Measurements from ENCODE around the gene TTC32. TPM values are rescaled to one million over a fixed set of nuclear protein-coding genes. Genes with fewer than 3 reads are reported as not detected.

The TTC32 gene
- total RNA-seq, 1 experiment from 2014 or later, result 12.7 TPM

- CTCF ChIA-PET, result no interaction called here
- no TSS peak for BruUV-seq (replicated peaks)
- Histone ChIP-seq H3K36me3 (ENCODE audit: control insufficient read depth, insufficient read depth, low read length) (no peaks in the 10 kb centered on the region), H3K4me3 (ENCODE audit: low read depth in 2 of 2, low read length in 2 of 2) (no peak overlapping the region), H3K4me1 (ENCODE audit: control insufficient read depth, insufficient read depth, low read length) (no peaks in the 10 kb centered on the region), H3K9me3 (ENCODE audit: control insufficient read depth, insufficient read depth, low read depth, low read length) (no peaks in the 10 kb centered on the region), H3K27ac (ENCODE audit: low read length) (no peak overlapping the region), H3K27me3 (ENCODE audit: control insufficient read depth, insufficient read depth, low read length) (no peaks in the 10 kb centered on the region)
- intact Hi-C loops (cut with micrococcal nuclease; ENCODE audit: unreplicated experiment), result no loop called here
- DNase-seq (ENCODE audit: low read depth, low spot score) (no peak), ATAC-seq (no peak)
- in situ Hi-C loops (cut with HindIII; ENCODE audit: low pct_unique_long_range_greater_than_20kb, low sequenced_read_pairs), result no loop called here
- TF ChIP-seq SIN3A (IDR thresholded peaks at IDR 0.05; ENCODE audit: borderline replicate concordance, insufficient read depth, low read depth, low read length) (no peak), TCF7L2 (IDR thresholded peaks at IDR 0.05; ENCODE audit: low read depth, low read length) (no peak), POLR2AphosphoS5 (IDR thresholded peaks at IDR 0.05; ENCODE audit: low read depth, low read length) (no peak)
- TF ChIP-seq, protein P1, sequence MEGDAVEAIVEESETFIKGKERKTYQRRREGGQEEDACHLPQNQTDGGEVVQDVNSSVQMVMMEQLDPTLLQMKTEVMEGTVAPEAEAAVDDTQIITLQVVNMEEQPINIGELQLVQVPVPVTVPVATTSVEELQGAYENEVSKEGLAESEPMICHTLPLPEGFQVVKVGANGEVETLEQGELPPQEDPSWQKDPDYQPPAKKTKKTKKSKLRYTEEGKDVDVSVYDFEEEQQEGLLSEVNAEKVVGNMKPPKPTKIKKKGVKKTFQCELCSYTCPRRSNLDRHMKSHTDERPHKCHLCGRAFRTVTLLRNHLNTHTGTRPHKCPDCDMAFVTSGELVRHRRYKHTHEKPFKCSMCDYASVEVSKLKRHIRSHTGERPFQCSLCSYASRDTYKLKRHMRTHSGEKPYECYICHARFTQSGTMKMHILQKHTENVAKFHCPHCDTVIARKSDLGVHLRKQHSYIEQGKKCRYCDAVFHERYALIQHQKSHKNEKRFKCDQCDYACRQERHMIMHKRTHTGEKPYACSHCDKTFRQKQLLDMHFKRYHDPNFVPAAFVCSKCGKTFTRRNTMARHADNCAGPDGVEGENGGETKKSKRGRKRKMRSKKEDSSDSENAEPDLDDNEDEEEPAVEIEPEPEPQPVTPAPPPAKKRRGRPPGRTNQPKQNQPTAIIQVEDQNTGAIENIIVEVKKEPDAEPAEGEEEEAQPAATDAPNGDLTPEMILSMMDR (IDR thresholded peaks at IDR 0.05), result no peak
- TF ChIP-seq, protein P2, sequence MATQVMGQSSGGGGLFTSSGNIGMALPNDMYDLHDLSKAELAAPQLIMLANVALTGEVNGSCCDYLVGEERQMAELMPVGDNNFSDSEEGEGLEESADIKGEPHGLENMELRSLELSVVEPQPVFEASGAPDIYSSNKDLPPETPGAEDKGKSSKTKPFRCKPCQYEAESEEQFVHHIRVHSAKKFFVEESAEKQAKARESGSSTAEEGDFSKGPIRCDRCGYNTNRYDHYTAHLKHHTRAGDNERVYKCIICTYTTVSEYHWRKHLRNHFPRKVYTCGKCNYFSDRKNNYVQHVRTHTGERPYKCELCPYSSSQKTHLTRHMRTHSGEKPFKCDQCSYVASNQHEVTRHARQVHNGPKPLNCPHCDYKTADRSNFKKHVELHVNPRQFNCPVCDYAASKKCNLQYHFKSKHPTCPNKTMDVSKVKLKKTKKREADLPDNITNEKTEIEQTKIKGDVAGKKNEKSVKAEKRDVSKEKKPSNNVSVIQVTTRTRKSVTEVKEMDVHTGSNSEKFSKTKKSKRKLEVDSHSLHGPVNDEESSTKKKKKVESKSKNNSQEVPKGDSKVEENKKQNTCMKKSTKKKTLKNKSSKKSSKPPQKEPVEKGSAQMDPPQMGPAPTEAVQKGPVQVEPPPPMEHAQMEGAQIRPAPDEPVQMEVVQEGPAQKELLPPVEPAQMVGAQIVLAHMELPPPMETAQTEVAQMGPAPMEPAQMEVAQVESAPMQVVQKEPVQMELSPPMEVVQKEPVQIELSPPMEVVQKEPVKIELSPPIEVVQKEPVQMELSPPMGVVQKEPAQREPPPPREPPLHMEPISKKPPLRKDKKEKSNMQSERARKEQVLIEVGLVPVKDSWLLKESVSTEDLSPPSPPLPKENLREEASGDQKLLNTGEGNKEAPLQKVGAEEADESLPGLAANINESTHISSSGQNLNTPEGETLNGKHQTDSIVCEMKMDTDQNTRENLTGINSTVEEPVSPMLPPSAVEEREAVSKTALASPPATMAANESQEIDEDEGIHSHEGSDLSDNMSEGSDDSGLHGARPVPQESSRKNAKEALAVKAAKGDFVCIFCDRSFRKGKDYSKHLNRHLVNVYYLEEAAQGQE (IDR thresholded peaks at IDR 0.05; ENCODE audit: insufficient read depth in 1 of 2, low read depth in 2 of 2, low read length in 1 of 2), result no peak
- POLR2A ChIA-PET, result no interaction called here
Observed at GRCh38 chr2:19872302-19872701, 29.5 kb downstream of the TTC32 start.

DNA sequence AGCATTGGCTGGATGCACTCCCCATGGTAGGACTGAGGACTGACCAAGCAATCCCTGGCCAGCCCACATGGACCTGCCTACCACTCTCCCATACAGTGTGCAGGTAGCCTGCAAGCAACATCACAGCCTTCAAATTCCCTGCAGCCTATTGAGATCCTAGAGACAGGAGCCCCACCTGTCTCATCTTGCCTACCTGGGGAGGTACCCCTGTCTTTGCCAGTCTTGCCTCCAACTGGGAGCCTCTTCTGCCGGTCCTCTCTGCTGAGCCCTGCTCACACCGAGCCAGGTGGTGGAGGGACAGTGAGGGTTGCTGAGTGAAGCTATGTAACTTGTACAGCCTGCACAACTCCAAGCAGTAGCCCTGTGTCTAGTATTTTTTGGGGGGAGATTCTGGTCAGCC lies 29.9 kb downstream of the TTC32 start:
- ChIA-PET CTCF (no interaction called here), POLR2A (no interaction called here)
- DNase-seq (ENCODE audit: low read depth, low spot score), result no peak
- no TSS peak for BruUV-seq (replicated peaks)
- Histone ChIP-seq H3K27ac (ENCODE audit: low read length) (no peak overlapping the region), H3K27me3 (ENCODE audit: control insufficient read depth, insufficient read depth, low read length) (no peaks in the 10 kb centered on the region), H3K36me3 (ENCODE audit: control insufficient read depth, insufficient read depth, low read length) (no peaks in the 10 kb centered on the region), H3K4me3 (ENCODE audit: low read depth in 2 of 2, low read length in 2 of 2) (no peak overlapping the region), H3K4me1 (ENCODE audit: control insufficient read depth, insufficient read depth, low read length) (no peaks in the 10 kb centered on the region), H3K9me3 (ENCODE audit: control insufficient read depth, insufficient read depth, low read depth, low read length) (no peaks in the 10 kb centered on the region)
- ATAC-seq, result no peak
- intact Hi-C loops (cut with micrococcal nuclease; ENCODE audit: unreplicated experiment) (no loop called here), in situ Hi-C loops (cut with HindIII; ENCODE audit: low pct_unique_long_range_greater_than_20kb, low sequenced_read_pairs) (no loop called here)
- TF ChIP-seq, protein P1 (IDR thresholded peaks at IDR 0.05), result no peak
- TF ChIP-seq TCF7L2 (IDR thresholded peaks at IDR 0.05; ENCODE audit: low read depth, low read length) (no peak), POLR2AphosphoS5 (IDR thresholded peaks at IDR 0.05; ENCODE audit: low read depth, low read length) (no peak), SIN3A (IDR thresholded peaks at IDR 0.05; ENCODE audit: borderline replicate concordance, insufficient read depth, low read depth, low read length) (no peak)
- TF ChIP-seq, protein P2 (IDR thresholded peaks at IDR 0.05; ENCODE audit: insufficient read depth in 1 of 2, low read depth in 2 of 2, low read length in 1 of 2), result no peak
